ENCODE results near the gene C11orf42. TPM values are rescaled to one million over a fixed set of nuclear protein-coding genes. Genes with fewer than 3 reads are reported as not detected.

Gene C11orf42
- total RNA-seq, 1 experiment from 2014 or later: not detected

DNA sequence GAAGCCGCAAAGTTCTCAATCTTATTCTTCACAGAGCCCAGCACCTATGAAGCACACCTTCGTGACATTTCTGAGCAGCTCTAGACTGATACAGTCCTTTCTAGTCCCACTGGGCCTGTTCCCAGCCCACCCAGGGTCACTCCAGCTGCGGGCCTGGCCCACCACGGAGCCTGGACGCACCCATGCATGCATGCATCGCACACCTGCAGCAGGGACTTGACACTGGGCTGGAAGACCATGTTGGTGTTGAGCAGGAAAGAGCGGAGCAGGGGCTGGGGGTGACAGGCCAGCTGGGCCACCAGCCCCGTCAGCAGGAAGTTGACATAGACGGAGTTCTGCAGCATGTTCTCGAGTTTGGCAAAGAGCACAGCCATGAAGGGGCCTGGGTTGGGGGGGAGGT, 9.2 kb downstream of the C11orf42 start:
- in situ Hi-C loops (cut with HindIII; ENCODE audit: low pct_unique_long_range_greater_than_20kb, low sequenced_read_pairs): no loop called here
- DNase-seq (ENCODE audit: low read depth): no peak

GRCh38 chr11:6216501-6216900, 11.1 kb downstream of the C11orf42 start:
- DNase-seq (ENCODE audit: low read depth): no peak
- in situ Hi-C loops (cut with HindIII; ENCODE audit: low pct_unique_long_range_greater_than_20kb, low sequenced_read_pairs): no loop called here

DNA sequence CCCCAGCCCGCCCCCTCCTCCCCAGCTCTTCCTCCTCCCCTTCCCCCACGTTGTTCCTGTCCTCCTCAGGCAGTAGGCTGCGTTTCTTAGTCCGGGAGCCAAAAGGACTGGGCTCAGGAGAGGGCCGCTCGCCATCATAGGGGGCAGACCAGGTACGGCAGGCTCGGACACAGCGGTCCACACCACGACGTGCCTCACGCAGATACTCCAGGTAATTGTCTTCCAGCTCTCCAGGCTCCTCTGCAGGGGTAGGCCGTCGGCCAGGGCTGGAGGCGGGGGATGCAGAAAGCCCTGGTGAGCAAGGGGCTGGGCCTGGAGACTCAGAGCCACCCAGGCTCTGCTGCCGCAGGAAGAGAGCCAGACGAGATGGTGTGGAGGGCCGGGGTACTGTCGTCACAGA, 12.4 kb downstream of the C11orf42 start:
- no peak for DNase-seq (ENCODE audit: low read depth)
- in situ Hi-C loops (cut with HindIII; ENCODE audit: low pct_unique_long_range_greater_than_20kb, low sequenced_read_pairs): no loop called here

- peak; percentile 84 for DNase-seq (ENCODE audit: low read depth)
- in situ Hi-C loops (cut with HindIII; ENCODE audit: low pct_unique_long_range_greater_than_20kb, low sequenced_read_pairs): no loop called here
Observed at GRCh38 chr11:6219359-6219758, 14.0 kb downstream of the C11orf42 start.

GRCh38 chr11:6223854-6224253, 18.5 kb downstream of the C11orf42 start:
- no peak for DNase-seq (ENCODE audit: low read depth)
- in situ Hi-C loops (cut with HindIII; ENCODE audit: low pct_unique_long_range_greater_than_20kb, low sequenced_read_pairs): no loop called here

GRCh38 chr11:6224421-6224820, 19.1 kb downstream of the C11orf42 start:
- DNase-seq (ENCODE audit: low read depth): no peak
- in situ Hi-C loops (cut with HindIII; ENCODE audit: low pct_unique_long_range_greater_than_20kb, low sequenced_read_pairs): no loop called here

GRCh38 chr11:6225024-6225423, 19.7 kb downstream of the C11orf42 start:
- DNase-seq (ENCODE audit: low read depth): no peak
- in situ Hi-C loops (cut with HindIII; ENCODE audit: low pct_unique_long_range_greater_than_20kb, low sequenced_read_pairs): no loop called here

DNA sequence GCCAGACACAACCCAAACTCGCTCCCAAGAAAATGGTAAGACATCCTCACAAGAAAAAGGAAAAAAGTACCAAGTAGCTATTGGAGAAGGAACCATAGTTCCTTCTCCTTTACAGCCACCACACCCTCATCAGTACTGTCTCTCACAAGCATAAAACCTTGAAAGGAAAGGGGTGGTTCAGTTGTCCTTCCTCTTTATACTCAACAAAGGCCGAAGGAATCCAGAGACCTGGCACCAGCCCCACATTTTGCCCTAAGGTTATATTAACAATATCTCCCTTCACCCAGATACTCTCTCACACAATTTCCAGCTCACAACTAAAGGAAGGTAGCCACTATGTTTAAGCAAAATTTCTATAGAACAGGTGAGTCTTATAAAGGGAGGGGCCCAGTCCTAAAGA, 20.5 kb downstream of the C11orf42 start:
- no peak for DNase-seq (ENCODE audit: low read depth)
- in situ Hi-C loops (cut with HindIII; ENCODE audit: low pct_unique_long_range_greater_than_20kb, low sequenced_read_pairs): no loop called here

- no peak for DNase-seq (ENCODE audit: low read depth)
- in situ Hi-C loops (cut with HindIII; ENCODE audit: low pct_unique_long_range_greater_than_20kb, low sequenced_read_pairs): no loop called here
Observed at GRCh38 chr11:6228520-6228919, 23.2 kb downstream of the C11orf42 start.

- in situ Hi-C loops (cut with HindIII; ENCODE audit: low pct_unique_long_range_greater_than_20kb, low sequenced_read_pairs): no loop called here
- DNase-seq (ENCODE audit: low read depth): no peak
Observed at GRCh38 chr11:6229911-6230310, 24.6 kb downstream of the C11orf42 start.

DNA sequence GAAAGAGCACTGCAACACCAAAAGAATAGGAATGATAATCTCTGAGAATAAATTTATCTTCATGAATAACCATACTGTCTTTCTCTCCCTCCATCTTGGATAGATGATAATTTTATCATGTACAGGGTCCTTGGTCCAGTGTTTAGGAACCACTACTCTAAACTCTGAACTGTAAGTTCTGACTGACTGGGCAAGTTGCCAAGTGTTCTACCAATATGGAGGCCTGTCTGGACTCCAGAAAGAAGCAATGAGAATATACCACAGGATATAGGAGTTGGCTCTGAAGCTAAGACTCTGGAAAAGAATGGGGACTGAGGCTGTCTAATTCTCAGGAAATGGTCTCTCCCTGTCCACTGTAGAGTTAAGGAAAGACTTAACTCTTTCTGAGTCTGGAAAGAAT, 27.5 kb downstream of the C11orf42 start:
- DNase-seq (ENCODE audit: low read depth): no peak
- in situ Hi-C loops (cut with HindIII; ENCODE audit: low pct_unique_long_range_greater_than_20kb, low sequenced_read_pairs): no loop called here

GRCh38 chr11:6233984-6234386, 28.6 kb downstream of the C11orf42 start:
- DNase-seq (ENCODE audit: low read depth): no peak
- in situ Hi-C loops (cut with HindIII; ENCODE audit: low pct_unique_long_range_greater_than_20kb, low sequenced_read_pairs): no loop called here

DNA sequence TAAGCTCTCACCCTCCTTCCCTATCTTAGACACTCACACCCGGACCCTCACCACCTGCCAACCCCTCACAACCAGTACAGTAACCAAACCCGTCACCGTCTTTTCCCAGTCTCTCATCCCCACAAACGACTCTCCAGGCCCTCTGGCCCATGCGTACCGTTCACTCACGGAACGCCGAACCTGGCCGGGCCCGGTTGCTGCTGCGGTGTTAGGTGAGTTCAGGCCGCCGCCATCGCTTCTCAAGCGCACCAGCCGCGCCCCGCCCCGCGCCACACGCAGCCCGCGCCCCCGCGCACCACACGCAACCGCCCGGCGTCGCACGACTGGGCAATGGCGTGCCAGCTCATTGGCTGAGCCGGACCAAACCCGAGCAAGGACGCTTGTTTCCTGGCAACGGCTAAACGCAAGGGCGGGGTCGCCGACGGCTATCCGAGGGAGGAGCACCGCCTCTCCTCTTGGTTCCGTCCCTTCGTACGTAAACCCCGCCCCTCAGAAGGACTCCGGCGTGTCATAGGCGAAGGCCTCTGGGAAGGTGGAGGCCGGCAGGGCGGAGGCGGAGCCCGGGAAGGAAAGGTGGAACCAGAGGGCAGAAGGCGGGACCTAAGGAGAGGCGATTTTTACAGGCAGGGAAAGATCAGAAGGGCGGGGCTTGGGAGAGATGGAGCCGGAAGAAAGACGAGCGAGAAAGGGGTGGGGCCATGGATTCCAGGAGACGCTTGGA, 29.2 kb downstream of the C11orf42 start, which contains the start of gene FHIP1B:
TSS of gene FHIP1B (minus strand) at position 250 of the 721 bp plus-strand sequence. CDS start 10,120 bp downstream, outside the sequence.
- in situ Hi-C loops (cut with HindIII; ENCODE audit: low pct_unique_long_range_greater_than_20kb, low sequenced_read_pairs): no loop called here
- peak; percentile 100 for DNase-seq (ENCODE audit: low read depth)

- no peak for DNase-seq (ENCODE audit: low read depth)
- in situ Hi-C loops (cut with HindIII; ENCODE audit: low pct_unique_long_range_greater_than_20kb, low sequenced_read_pairs): no loop called here
Observed at GRCh38 chr11:6237266-6237665, 31.9 kb downstream of the C11orf42 start.

DNA sequence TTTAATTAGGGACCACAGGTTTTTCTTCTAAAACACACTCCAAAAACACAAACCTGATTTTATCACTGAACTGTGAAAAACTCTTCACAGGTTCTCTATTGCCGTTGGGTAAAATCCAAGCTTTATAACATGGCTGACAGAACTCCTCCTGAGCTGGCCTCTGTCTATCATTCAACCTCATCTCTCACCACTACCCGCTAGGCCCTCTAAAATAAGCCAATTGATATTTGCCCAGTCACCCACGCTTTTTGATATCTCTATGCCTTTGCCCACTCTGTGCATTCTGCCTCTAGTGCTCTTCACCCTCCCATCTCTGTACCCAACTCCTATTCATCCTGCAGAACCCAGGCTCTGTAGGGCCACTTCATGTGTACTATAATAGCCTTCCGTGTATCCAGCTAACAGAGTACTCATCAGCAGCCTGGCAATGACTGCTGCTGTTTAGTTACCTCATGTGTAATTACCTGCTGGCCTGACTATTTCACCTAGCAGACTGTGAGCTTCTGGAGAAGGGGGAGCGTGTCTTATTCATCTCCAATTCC, 32.5 kb downstream of the C11orf42 start:
- in situ Hi-C loops (cut with HindIII; ENCODE audit: low pct_unique_long_range_greater_than_20kb, low sequenced_read_pairs): no loop called here
- no peak for DNase-seq (ENCODE audit: low read depth)

- in situ Hi-C loops (cut with HindIII; ENCODE audit: low pct_unique_long_range_greater_than_20kb, low sequenced_read_pairs): no loop called here
- no peak for DNase-seq (ENCODE audit: low read depth)
Observed at GRCh38 chr11:6238902-6239301, 33.5 kb downstream of the C11orf42 start, which contains the start of gene CNGA4. CNGA4 (plus strand) TSS chr11:6239089; CDS start chr11:6239207, 118 bp downstream.

DNA sequence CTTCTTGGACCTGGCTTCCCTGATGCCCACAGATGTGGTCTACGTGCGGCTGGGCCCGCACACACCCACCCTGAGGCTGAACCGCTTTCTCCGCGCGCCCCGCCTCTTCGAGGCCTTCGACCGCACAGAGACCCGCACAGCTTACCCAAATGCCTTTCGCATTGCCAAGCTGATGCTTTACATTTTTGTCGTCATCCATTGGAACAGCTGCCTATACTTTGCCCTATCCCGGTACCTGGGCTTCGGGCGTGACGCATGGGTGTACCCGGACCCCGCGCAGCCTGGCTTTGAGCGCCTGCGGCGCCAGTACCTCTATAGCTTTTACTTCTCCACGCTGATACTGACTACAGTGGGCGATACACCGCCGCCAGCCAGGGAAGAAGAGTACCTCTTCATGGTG, 34.8 kb downstream of the C11orf42 start:
- no peak for DNase-seq (ENCODE audit: low read depth)
- in situ Hi-C loops (cut with HindIII; ENCODE audit: low pct_unique_long_range_greater_than_20kb, low sequenced_read_pairs): no loop called here

DNA sequence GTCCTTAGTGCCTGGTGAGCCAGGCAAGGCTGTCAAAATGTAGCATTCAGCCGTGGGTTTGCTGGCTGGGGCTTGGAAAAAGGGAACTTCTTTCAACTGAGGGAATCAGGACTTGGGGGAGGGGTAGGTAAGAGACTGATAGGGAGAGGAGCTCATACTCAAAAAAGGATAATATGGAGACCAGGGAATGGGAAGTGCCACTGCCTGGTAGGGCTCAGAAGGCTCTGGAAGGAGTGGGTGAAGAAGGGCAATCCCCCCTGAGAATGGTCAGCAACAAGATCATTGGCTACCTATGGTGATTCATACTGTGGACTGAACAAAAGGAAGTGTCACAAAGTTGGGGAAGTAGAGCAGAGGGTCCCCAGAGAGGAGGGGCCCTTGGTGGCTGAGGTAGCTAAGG, 35.4 kb downstream of the C11orf42 start:
- in situ Hi-C loops (cut with HindIII; ENCODE audit: low pct_unique_long_range_greater_than_20kb, low sequenced_read_pairs): no loop called here
- no peak for DNase-seq (ENCODE audit: low read depth)

- in situ Hi-C loops (cut with HindIII; ENCODE audit: low pct_unique_long_range_greater_than_20kb, low sequenced_read_pairs): no loop called here
- no peak for DNase-seq (ENCODE audit: low read depth)
Observed at GRCh38 chr11:6241316-6241715, 36.0 kb downstream of the C11orf42 start.

GRCh38 chr11:6245536-6245935, 40.2 kb downstream of the C11orf42 start:
- in situ Hi-C loops (cut with HindIII; ENCODE audit: low pct_unique_long_range_greater_than_20kb, low sequenced_read_pairs): no loop called here
- DNase-seq (ENCODE audit: low read depth): no peak

Data from Caki2 (cell line).